ENCODE results near the gene TICAM2.

GRCh38 chr5:115571441-115571878 is 30.8 kb downstream of the TICAM2 start:
- TF ChIP-seq CTCF (IDR thresholded peaks at IDR 0.05; ENCODE audit: low read depth, low read length) (no peak), POLR2A (IDR thresholded peaks at IDR 0.05; ENCODE audit: extremely low read depth, insufficient read length) (no peak), MAX (IDR thresholded peaks at IDR 0.05; ENCODE audit: low read depth, low read length) (no peak)
